DMS53 (cell line): Measurements from ENCODE around the gene SH3RF2.

Source experiments
- DNase-seq: peaks from one replicate; lab custom pipeline; 2025; lab: John Stamatoyannopoulos, UW

SH3RF2 gene

DNA sequence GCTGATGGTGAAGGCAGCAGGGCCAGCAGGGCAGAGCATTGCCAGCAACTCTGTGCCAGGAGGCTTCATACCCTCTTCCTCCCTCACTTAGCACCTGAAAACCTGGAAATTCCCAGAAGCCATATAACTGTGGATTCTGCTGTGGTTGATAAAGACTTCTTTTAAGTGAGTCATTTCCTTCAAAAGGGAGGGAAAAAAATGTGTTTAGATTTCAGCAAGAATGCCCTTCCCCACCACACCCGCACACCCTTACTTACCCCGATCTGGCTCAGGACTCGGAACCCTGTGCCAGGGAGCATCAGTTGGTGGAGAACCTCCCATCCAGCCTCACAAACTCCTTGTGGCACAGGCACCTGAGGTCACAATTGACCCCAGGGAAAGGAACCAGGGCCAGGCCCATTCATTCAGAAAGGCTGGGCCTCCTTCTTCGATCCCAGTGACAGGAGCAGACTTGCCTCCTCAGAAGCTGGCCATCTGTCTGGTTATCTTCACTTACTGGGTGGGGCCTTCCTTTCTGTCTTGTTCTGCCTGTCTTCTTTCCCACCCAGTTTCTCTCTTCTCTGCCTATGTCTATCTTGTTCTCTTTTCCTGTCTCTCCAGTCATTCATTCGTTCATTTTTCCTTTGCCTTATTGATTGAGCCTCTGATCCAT lies 106.4 kb downstream of the SH3RF2 start:
- no peak for DNase-seq

DNA sequence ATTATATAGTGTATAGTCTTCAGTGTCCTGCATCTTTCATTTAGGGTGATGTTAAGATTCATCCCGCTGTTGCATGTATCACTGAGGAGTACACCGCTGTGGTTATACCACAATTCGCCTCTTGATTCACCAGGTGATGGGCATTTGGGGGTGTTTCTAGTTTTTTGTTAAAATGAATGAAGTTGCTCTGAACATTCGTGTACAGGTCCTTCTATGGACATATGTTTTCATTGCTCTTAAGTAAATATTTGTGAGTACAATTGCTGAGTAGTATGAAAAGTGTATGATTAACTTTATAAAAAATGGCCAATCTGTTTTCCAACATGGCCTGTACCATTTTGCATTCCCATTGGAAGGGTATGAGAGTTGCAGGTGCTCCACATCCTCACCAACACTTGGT lies 107.3 kb downstream of the SH3RF2 start:
- DNase-seq = peak; percentile 25

DNA sequence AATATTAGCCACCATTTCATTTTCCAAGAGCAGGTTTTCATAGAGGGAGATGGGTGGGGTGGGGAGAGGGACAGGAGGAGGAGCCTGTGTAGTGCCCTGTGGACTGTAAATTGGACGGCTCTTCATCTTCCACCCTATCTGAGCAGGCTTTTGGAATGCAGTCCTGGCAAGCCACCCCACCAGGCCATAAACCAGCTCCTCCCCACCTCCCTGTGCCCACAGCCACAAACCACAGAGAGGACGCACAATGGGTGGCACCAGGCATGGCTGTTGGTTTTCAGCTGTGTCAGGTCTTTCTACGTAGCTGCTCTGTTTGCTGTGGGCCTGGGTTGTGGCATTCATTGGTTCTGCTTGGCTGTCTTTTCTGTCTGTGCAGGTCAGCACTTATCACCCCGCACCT lies 111.0 kb downstream of the SH3RF2 start:
- DNase-seq = no peak

- DNase-seq = peak; percentile 82
Measured at GRCh38 chr5:146048994-146049703, 112.8 kb downstream of the SH3RF2 start.

DNA sequence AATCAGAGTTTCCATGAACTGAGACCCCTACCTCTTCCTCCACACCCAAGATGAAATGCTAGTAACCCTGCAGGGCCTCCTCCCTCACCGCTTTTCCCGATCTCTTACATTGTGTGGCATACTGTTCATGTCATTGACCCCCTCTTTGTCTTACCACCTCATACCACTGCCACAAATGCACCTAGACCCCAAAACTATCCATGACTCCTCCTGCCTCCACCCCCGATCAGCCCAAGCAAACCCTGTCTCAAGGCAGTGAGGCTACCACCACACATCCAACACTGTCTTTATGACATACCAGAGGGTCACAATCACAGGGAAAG lies 113.3 kb downstream of the SH3RF2 start:
- DNase-seq = no peak

DNA sequence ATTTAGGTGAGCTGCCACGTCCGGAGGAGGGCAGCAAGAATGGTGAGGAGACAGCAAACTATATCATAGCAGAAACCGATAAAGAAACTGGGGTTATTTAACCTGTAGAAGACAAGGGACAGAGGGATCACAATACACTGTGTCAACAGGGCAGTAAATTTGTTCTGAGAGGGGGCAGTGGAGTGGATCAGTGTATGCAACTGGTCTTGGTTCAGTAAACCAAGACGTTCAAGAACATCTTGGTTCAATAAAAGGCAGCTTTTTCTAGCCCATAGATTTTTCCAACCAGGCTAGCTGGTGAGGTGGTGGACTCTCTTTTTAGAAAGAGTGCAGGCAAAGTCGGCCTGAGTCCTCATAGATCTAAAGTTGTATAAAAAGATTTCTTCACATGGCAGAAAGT lies 113.7 kb downstream of the SH3RF2 start:
- no peak for DNase-seq

DNA sequence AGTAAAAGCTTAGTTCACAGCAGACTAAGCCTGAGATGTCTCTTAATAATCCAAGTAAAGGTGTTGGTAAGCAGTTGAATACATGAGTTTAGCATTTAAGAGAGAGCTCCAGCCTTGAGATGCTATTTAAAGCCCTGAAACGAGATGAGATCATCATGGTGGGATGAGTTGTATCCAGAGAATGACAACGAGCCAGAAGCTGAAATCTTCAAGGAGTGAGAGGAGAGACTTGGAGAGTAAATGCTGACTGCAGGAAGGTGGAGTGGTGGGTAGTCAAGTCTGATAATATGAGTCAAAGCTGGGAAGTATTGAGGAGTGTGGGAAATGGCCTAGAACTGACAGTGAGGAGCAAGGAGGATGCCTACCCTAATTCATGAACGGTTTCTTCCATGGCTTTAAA lies 115.3 kb downstream of the SH3RF2 start:
- no peak for DNase-seq

GRCh38 chr5:146052780-146053179 lies 116.4 kb downstream of the SH3RF2 start:
- DNase-seq = peak; percentile 57

GRCh38 chr5:146055432-146055831 lies 119.1 kb downstream of the SH3RF2 start:
- no peak for DNase-seq

DNA sequence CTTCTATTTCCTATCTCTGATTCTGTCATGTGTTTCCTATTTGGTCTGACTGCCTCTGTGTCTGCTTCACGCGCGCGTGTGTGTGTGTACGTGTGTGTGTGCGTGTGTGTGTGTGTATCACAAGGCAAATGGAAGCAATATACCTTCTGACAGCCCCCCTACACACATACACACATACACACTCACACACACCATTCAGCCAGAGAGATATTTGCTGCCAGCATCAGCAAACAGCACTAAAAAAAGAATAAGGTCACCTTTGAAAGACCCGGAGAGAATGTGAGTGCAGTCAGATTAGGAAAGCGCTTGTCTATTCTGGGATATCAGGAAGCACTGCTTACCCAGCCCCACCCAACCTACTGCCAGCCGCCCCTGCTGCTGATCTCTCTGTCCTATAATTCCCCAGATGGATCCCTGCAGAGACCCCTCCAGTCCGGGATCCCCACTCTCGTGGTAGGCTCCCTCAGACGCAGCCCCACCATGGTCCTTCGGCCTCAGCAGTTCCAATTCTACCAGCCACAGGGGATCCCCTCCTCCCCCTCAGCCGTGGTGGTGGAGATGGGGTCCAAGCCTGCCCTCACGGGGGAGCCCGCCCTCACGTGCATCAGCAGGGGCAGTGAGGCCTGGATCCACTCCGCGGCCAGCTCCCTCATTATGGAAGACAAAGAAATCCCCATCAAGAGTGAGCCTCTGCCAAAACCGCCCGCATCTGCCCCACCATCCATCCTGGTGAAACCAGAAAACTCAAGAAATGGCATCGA lies 123.3 kb downstream of the SH3RF2 start:
- no peak for DNase-seq

- DNase-seq = no peak
Measured at GRCh38 chr5:146060221-146060585, 123.8 kb downstream of the SH3RF2 start.

GRCh38 chr5:146066968-146067367 lies 130.6 kb downstream of the SH3RF2 start:
- DNase-seq = no peak

- DNase-seq = no peak
Measured at GRCh38 chr5:146068206-146068605, 131.8 kb downstream of the SH3RF2 start.

DNA sequence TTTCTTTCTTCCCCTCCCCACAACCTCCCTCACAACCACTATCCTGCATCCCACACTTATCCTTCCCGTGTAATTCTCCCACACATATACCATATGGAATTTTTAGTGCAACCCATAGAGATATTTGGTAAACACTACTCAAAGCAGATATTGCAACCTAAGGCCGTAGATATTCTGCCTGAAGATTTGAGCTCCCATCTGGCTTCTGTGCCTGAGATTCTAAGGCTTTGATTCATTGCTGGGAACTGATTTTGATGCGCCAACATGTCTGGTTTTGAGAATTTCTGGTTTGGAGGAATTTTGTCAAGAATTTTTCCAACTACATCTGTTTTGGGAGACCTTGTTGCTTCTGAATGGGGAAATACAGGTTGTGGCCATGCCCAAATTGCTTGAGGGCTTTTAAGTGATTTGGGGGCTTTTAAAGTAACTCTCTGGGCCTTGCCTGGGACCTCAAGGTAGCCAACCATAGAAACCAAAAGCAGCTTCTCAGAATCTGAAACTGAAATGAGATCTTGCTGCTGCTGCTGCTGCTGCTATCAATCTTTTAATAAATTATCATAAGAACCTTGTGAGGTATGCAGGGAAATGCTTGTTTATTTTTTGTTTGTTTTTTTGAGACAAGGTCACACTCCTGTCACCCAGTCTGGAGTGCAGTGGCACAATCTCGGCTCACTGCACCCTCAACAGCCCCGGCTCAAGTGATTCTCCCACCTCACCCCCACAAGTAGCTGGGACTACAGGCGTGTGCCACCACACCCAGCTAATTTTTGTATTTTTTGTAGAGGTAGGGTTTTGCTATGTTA lies 132.8 kb downstream of the SH3RF2 start:
- no peak for DNase-seq

DNA sequence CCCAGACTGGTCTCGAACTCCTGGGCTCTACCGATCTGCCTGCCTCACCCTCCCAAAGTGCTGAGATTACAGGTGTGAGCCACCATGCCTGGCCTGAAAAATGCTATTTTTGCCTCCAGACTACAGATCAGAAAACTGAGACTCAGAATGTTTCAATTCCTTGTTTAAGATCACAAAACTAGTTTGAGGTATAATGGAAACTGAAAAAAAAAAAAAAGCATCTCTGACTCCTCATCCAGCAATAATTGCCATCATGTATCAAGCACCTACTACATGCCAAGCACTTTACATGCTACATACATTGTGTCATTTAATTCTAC lies 133.4 kb downstream of the SH3RF2 start:
- no peak for DNase-seq

GRCh38 chr5:146070746-146071145 lies 134.4 kb downstream of the SH3RF2 start:
- no peak for DNase-seq

- no peak for DNase-seq
Measured at GRCh38 chr5:146071171-146071570, 134.8 kb downstream of the SH3RF2 start.

DNA sequence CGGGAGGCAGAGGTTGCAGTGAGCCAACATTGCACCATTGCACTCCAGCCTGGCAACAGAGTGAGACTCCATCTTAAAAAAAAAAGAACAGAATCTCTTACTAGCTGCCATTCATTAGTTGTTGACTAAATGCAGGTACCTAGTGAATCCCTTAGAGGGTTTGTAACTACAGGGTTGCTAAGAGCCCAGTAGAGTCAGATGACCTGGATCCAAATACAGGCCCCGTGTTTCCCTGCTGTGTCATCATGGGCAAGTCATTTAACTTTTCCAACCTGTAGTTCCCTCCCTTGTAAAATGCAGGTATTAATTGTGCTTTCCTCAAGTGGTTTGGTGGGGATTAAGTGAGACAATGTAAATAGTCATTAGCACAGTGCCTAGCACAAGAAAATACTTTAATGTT lies 136.2 kb downstream of the SH3RF2 start:
- peak; percentile 18 for DNase-seq

GRCh38 chr5:146073239-146073900 lies 137.0 kb downstream of the SH3RF2 start:
- no peak for DNase-seq

DNA sequence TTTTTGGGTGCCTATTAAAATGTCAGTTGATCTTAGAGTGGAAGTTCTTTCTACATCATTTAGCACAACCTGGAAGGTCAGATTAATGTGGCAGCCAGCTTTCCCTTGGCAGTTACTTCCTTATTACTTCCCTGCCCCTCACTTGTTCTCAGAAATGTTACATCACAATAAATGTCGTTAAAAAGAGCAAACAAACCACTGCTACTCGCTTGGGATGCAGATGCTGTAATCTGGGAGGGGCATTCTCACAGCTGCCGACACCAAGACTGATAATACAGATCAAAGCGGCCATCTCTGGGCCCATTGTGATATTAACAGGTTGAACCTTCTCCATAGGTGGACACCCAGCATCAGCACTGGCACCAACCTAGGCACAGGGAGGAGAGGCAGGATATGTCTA lies 139.7 kb downstream of the SH3RF2 start:
- peak; percentile 26 for DNase-seq

GRCh38 chr5:146076455-146076854 lies 140.1 kb downstream of the SH3RF2 start:
- DNase-seq = no peak

DNA sequence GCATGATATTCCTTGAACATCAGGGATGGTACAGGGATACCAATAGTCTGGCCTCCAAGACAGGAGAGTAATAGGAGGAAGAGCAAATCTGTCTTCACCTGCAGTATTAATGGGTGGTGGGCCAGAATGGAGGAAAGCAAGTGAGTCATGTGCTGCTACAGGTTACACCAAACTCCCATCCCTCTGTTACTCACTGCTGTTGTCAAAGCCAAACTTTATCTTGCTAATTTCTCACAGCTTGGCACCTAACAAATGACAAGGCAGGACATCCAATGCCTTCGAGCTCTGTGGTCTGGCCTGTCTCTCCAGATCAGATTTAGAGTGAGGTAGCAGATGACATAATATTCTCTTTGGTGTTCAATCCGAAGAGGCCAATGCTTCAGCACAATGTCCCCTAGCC lies 142.2 kb downstream of the SH3RF2 start:
- DNase-seq = no peak
